Left ventricle myocardium inferior (tissue), 1 donor: ENCODE results near the gene CYB5R2. TPM values are rescaled to one million over a fixed set of nuclear protein-coding genes. Genes with fewer than 3 reads are reported as not detected.

Source experiments
- DNase-seq: peaks from one replicate; pipeline ENCODE4 v3.0.0-alpha.2; 2020
- H3K27ac ChIP-seq: fragments of 200-600 bp; replicated peaks from 2 replicates; pipeline ENCODE4 v1.8.0; 2021
- H3K27me3 ChIP-seq: fragments of 200-600 bp; 2 replicates; pipeline ENCODE4 v1.8.0; 2021; ENCODE audit warnings: low read depth
- H3K36me3 ChIP-seq: fragments of 200-600 bp; 2 replicates; pipeline ENCODE4 v1.8.0; 2021
- H3K4me1 ChIP-seq: fragments of 200-600 bp; 2 replicates; pipeline ENCODE4 v1.8.0; 2021
- H3K4me3 ChIP-seq: fragments of 200-600 bp; 2 replicates; pipeline ENCODE4 v1.8.0; 2021; ENCODE audit warnings: mild to moderate bottlenecking, moderate library complexity
- H3K9me3 ChIP-seq: fragments of 200-600 bp; replicated peaks from 2 replicates; pipeline ENCODE4 v1.8.0; 2021
- intact Hi-C: fragments of 100-400 bp; cut with micrococcal nuclease; formaldehyde crosslinking; loops from one replicate; pipeline ENCODE4 v1.11.0; 2022
- total RNA-seq: library from RNA; stranded (reverse); fragmentation: NEBNext Ultra II Directional; extraction: Animal tissue kit (Norgen Biotek cat#: 25700); gene quantifications from one replicate; pipeline ENCODE4 v1.2.1, GENCODE V29; 2021
- TF ChIP-seq, protein P1 (sequence below): fragments of 200-600 bp; IDR thresholded peaks from 2 replicates; pipeline ENCODE4 v1.8.0; 2021; ENCODE audit warnings: antibody characterized with exemption, mild to moderate bottlenecking, borderline replicate concordance
- donor health status: DM: no; HTN: yes; CAD: no; lungs with severe emphysema.

CYB5R2 gene
- total RNA-seq, 1 donor from 2014 or later = 1.8 TPM

DNA sequence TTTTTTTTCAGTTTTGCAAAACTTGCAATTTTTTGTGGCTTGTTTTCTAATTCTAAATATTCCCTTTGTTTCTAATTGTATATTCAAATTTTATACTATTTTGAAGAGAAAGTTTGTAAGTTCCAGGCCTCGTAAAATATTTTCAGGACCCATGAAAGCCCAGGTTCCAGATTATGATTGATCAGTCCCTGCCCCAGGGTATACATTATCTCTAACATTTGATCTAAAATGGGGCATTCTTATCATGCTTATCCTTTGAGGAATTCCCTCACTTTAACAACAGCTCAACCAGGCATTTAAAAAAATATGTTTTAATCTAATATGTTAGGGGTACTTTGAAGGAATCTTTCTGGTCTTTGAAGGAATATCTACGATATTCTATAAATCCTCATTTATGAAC, 26.4 kb downstream of the CYB5R2 start:
- H3K27me3 ChIP-seq = no peaks in the 10 kb centered on the region
- no peaks in the 10 kb centered on the region for H3K9me3 ChIP-seq
- no peak for DNase-seq
- H3K4me1 ChIP-seq = no peaks in the 10 kb centered on the region
- no peak overlapping the region for H3K4me3 ChIP-seq
- peaks cover 54% of the 10 kb centered on the region for H3K36me3 ChIP-seq
- intact Hi-C loops = no loop called here
- TF ChIP-seq, protein P1, sequence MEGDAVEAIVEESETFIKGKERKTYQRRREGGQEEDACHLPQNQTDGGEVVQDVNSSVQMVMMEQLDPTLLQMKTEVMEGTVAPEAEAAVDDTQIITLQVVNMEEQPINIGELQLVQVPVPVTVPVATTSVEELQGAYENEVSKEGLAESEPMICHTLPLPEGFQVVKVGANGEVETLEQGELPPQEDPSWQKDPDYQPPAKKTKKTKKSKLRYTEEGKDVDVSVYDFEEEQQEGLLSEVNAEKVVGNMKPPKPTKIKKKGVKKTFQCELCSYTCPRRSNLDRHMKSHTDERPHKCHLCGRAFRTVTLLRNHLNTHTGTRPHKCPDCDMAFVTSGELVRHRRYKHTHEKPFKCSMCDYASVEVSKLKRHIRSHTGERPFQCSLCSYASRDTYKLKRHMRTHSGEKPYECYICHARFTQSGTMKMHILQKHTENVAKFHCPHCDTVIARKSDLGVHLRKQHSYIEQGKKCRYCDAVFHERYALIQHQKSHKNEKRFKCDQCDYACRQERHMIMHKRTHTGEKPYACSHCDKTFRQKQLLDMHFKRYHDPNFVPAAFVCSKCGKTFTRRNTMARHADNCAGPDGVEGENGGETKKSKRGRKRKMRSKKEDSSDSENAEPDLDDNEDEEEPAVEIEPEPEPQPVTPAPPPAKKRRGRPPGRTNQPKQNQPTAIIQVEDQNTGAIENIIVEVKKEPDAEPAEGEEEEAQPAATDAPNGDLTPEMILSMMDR = no peak
- H3K27ac ChIP-seq = no peak overlapping the region

DNA sequence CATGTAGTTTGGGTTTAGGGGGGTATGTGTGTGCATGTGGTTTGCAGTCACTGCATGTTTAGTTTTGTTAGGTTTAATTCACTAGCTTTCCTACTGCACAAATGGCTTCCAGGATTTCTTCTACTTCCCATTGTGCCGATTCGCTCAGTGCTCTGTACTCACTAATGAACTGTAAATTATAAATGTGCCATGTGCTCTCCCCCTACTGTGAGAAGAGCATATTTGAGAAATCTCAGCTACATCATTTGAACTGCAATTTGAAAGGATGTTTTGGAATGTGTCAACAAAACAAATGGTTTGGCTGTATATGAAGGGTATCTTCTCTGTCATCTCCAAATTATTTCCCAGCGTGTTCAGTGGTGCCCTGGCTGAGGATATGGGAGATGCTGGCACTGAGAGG, 28.1 kb downstream of the CYB5R2 start:
- no peaks in the 10 kb centered on the region for H3K4me1 ChIP-seq
- H3K36me3 ChIP-seq = peaks cover 55% of the 10 kb centered on the region
- intact Hi-C loops = no loop called here
- H3K27me3 ChIP-seq = no peaks in the 10 kb centered on the region
- TF ChIP-seq, protein P1 = no peak
- no peak for DNase-seq
- no peak overlapping the region for H3K4me3 ChIP-seq
- H3K27ac ChIP-seq = no peak overlapping the region
- H3K9me3 ChIP-seq = no peaks in the 10 kb centered on the region

DNA sequence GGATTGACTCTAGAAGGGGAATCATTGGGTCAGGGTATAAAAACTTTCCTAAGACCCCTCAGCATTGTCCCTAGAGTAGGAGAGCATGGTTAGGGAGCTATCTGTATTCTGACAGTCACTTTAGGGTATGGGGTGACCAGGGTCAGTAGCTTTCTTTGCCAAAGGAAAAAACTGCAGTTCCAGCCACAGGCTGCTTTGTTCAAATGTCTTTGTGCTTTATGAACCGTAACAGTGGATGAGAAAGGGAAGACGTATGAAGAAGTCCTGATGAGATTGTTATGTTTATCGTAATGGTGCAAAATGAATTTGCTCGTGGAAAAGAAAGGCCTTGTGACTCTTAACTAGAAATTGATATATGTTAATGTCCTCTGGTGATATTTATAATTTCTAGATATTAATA, 30.0 kb downstream of the CYB5R2 start:
- Histone ChIP-seq H3K4me1 (peaks cover 14% of the 10 kb centered on the region), H3K36me3 (peaks cover 42% of the 10 kb centered on the region), H3K9me3 (no peaks in the 10 kb centered on the region), H3K27ac (no peak overlapping the region), H3K4me3 (no peak overlapping the region), H3K27me3 (no peaks in the 10 kb centered on the region)
- intact Hi-C loops = no loop called here
- TF ChIP-seq, protein P1 = no peak
- DNase-seq = no peak

DNA sequence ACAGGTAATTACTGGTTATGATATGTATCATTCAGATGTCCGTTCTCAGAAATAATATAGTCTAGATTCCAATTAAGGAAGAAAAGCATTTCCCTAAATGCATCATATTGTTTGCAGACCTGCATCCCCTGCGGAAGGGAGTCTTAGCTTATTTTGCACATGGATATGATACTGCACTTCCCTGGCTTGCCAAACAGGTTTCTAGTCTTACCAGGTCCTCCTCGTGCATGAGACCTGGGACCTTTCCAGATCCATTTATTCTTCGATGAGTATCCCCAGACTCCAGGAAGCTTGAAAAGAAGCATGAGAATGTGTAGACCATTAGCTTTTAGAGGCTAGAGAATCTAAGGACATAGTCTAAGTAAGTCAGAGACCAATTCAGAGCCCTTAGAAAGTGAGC, 30.6 kb downstream of the CYB5R2 start:
- H3K9me3 ChIP-seq = no peaks in the 10 kb centered on the region
- H3K36me3 ChIP-seq = peaks cover 42% of the 10 kb centered on the region
- H3K27me3 ChIP-seq = no peaks in the 10 kb centered on the region
- peaks cover 20% of the 10 kb centered on the region for H3K4me1 ChIP-seq
- no peak overlapping the region for H3K27ac ChIP-seq
- H3K4me3 ChIP-seq = no peak overlapping the region
- TF ChIP-seq, protein P1 = no peak
- DNase-seq = no peak
- intact Hi-C loops = no loop called here

DNA sequence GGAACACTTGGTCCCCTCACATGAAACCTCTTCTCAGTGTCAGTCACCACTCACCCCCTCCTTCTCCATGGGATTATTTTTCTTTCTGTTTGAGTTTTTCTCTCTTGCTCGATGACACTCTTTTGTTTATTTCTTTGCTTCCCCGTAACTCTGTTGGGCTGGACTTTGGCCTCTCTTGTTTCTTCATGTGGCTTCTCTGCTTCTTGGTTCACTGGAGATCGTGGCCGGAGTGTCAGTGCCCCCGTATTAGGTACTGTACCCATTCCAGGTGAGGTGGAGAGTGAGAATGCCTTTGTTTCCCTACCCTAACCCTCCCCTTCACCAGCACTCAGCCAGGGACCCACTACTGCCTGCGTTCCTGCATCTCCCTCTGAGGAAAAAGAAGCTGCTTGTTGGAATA, 32.5 kb downstream of the CYB5R2 start:
- peaks cover 29% of the 10 kb centered on the region for H3K4me1 ChIP-seq
- peaks cover 60% of the 10 kb centered on the region for H3K36me3 ChIP-seq
- no peak overlapping the region for H3K27ac ChIP-seq
- H3K27me3 ChIP-seq = no peaks in the 10 kb centered on the region
- no peak overlapping the region for H3K4me3 ChIP-seq
- intact Hi-C loops = no loop called here
- no peak for DNase-seq
- TF ChIP-seq, protein P1 = no peak
- H3K9me3 ChIP-seq = no peaks in the 10 kb centered on the region

DNA sequence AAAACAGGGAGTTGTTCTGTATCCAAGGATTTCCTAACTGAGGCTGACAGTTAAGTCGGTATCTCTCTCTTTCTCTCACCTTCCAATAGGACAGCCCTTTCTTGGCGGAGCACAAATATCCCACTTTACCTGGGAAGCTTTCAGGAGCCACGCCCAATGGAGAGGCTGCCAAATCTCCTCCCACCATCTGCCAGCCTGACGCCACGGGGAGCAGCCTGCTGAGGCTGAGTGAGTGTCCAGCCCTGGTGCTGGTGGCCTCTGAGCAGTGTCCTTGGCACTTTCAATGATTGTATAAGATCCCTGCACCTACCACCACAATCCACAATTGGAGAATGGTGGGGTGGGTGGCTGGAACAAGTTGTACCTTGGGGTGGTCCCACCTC, 33.7 kb downstream of the CYB5R2 start:
- Histone ChIP-seq H3K27ac (no peak overlapping the region), H3K36me3 (peaks cover 70% of the 10 kb centered on the region), H3K4me1 (peaks cover 29% of the 10 kb centered on the region), H3K27me3 (no peaks in the 10 kb centered on the region), H3K9me3 (no peaks in the 10 kb centered on the region), H3K4me3 (no peak overlapping the region)
- TF ChIP-seq, protein P1 = no peak
- intact Hi-C loops = no loop called here
- DNase-seq = no peak
